ENCODE data around the gene RBM8A.

Gene RBM8A

DNA sequence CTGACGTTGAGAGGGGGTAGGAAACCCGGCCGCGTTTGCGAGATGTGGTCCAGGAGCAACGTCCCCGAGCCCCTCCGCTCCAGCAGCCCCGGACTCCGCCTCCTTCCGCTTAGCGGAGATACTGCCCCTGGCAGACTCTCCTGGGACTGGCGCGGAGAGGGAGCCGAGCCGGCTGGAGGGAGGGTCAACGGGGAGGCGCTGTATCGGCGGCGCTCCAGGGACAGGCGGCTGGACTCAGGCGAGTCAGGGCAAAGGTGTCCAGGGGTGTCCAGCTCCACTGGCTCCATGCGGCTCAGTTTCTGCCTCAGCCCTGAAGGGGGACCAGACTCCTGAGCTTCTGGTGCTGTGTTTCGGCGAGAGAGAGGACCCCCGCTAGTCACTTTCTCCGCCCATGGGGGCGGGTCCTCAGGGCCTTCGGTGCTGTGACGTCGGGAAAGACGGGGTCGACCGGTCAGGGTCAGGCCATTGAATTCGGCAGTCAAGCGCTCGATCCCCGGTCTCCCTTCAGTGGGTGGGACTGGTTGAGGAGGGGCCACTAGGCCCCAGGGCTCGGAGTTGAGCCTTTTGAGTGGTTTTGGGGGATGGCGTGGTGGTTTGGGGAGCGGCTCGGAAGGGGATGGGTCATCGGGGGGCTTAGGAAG, 33.3 kb upstream of the RBM8A start:
- Histone ChIP-seq H3K9me3 (ENCODE audit: control insufficient read depth, insufficient read depth, low read length) (no peaks in the 10 kb centered on the region), H3K9ac (ENCODE audit: low read depth, low read length) (peak overlapping the region; percentile 86), H3K36me3 (ENCODE audit: insufficient read depth, low read length) (no peaks in the 10 kb centered on the region), H3K4me1 (ENCODE audit: insufficient read depth, low read length) (peaks cover 10% of the 10 kb centered on the region)

DNA sequence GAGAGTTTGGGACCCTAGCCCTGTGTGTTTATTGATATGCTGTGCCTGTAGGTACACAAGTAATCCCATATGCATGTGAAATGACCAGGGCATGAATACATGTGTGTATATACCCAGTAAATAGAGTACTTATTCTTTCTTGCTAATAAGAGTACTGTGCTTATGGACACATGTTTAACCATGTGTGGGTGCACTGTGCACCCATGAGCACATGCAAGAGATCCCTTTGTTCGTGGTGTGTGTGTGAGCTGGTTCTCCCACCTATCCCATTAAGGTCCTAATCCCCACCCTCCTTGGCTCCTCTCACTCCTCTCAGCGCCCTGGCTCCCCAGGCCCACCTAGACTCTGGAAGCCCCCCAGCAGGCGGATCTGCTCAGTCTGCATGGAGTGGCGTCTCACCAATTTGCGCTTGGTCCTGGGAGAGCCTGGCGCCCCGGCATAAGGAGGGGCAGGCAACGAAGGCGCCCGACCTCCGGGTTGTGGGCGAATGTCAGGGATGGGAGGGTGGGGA, 32.7 kb upstream of the RBM8A start:
- Histone ChIP-seq H3K9ac (ENCODE audit: low read depth, low read length) (peak overlapping the region; percentile 86), H3K36me3 (ENCODE audit: insufficient read depth, low read length) (no peaks in the 10 kb centered on the region), H3K4me1 (ENCODE audit: insufficient read depth, low read length) (peaks cover 10% of the 10 kb centered on the region), H3K9me3 (ENCODE audit: control insufficient read depth, insufficient read depth, low read length) (no peaks in the 10 kb centered on the region)

DNA sequence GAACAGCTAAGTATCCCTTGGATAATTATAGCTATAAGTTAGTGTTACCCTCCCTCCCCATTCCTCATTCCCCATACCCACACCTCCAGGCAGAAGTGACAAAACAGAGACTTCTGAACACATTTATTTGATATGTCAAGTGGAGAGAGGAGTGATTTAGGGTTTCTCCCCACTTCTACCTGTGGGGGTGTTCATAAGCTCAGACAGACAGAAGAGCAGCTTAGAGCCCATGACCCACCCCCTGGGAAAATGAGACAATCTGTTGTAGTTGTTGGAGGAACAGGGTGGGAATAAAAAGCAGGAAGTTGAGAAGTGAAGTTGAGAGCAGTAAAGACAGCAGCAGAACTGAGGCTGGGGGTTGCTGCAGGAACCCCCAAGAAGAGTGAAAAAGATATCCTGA, 32.0 kb upstream of the RBM8A start:
- Histone ChIP-seq H3K9me3 (ENCODE audit: control insufficient read depth, insufficient read depth, low read length) (no peaks in the 10 kb centered on the region), H3K9ac (ENCODE audit: low read depth, low read length) (no peak overlapping the region), H3K4me1 (ENCODE audit: insufficient read depth, low read length) (peaks cover 10% of the 10 kb centered on the region)

DNA sequence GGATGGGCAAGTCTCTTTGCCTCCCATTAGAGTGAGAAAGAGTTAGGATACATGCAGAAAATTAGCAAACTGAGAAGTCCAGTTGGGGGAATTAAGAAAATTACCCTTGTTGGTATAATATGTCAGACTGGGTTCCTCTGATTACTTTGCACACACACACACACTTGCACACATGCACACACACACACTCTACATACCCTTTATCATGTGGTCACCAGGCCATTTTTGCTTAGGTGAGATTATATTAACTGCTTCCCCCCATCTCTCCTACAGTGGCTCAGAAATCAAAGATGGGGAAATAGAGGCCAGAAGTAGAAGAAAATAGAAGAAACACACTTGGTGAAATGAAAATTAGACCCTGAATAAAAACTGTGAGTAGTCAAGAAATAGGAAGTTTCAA, 31.4 kb upstream of the RBM8A start:
- no peak overlapping the region for H3K9ac ChIP-seq (ENCODE audit: low read depth, low read length)
- H3K36me3 ChIP-seq (ENCODE audit: insufficient read depth, low read length): no peaks in the 10 kb centered on the region
- H3K9me3 ChIP-seq (ENCODE audit: control insufficient read depth, insufficient read depth, low read length): no peaks in the 10 kb centered on the region
- peaks cover 10% of the 10 kb centered on the region for H3K4me1 ChIP-seq (ENCODE audit: insufficient read depth, low read length)

More for the DNA sequence above, 32.0 kb upstream of the RBM8A start:
- H3K36me3 ChIP-seq (ENCODE audit: insufficient read depth, low read length): no peaks in the 10 kb centered on the region

DNA sequence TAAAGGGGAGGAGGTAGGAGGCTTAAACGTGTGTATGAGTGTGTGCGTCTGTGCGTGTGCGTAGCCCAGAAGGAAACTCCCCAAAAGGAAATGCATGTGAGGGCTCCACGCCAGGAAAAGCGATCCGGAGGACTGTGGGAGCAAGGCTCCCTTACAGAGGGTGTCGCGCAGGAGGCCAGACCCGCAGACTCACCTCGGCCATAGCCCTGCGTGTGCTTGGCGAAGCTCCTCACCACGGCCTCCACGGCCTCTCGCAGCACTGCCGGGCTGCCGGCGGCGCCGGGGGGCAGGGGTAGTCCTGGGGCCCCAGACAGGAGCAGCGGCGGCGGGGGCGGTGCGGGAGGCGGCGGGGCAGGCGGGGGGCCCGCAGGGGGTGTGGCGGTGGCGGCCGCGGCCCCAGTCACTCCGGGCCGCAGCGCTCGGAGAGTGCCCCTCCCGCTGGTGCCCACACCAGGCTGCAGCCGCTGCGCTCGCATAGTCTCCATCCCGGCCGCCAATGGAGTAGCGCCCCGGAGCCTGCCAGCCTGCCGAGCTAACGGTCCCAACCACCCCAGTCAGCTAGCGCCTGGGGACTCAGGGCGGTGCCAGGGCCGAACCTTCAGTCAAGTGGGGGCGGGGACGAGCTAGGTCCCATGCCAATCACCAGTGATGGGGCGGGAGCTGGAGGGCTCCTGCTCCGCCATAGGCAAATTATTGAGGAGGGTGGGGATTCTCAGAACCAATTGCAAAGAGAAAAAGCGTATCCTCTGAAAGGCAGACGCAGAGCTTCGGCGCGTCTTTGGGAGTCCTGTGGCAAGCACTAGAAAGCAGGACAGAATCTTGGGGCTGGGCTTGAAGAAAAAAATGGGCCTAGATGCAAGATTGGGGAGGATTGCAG, 30.4 kb upstream of the RBM8A start, which contains the start of gene LIX1L:
LIX1L (minus strand) TSS at position 575 of the 877 bp plus-strand sequence; CDS start at position 485, 90 bp downstream.
- H3K9me3 ChIP-seq (ENCODE audit: control insufficient read depth, insufficient read depth, low read length): no peaks in the 10 kb centered on the region
- H3K4me1 ChIP-seq (ENCODE audit: insufficient read depth, low read length): peaks cover 7% of the 10 kb centered on the region
- no peaks in the 10 kb centered on the region for H3K36me3 ChIP-seq (ENCODE audit: insufficient read depth, low read length)
- H3K9ac ChIP-seq (ENCODE audit: low read depth, low read length): peak within 1 kb of the TSS; percentile 68

DNA sequence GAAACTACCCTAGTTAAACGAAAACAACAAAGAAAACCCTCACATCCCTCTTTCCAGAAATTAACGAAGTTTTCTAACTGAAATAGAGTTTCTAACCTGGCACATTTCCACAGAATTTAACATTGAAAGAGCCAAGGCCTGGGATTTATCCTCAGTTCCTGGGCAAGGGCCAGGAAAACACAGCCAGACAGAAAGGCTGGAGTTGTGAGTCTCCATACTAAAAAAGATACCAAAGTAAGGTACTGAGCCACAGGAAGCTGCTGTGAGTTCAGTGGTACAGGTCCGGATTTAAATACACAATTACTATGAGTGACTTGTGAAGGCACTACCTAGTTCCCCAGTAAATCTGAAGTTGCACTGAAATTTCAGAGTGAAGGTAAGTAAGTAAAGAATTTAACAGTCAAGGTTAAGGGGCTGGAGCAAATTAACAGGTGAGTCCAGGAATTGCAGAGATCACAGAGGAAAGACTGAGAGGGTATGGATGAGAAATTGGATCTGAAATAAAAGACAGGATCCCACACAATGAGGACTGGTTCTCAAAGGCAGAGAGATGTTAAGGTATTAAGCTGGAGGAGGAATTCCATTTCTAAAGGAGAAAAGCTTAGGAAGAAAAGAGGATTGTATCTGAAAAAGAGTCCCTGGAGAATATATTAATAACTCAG, 29.6 kb upstream of the RBM8A start:
- Histone ChIP-seq H3K9ac (ENCODE audit: low read depth, low read length) (peak overlapping the region; percentile 68), H3K4me1 (ENCODE audit: insufficient read depth, low read length) (peaks cover 7% of the 10 kb centered on the region), H3K9me3 (ENCODE audit: control insufficient read depth, insufficient read depth, low read length) (no peaks in the 10 kb centered on the region)

DNA sequence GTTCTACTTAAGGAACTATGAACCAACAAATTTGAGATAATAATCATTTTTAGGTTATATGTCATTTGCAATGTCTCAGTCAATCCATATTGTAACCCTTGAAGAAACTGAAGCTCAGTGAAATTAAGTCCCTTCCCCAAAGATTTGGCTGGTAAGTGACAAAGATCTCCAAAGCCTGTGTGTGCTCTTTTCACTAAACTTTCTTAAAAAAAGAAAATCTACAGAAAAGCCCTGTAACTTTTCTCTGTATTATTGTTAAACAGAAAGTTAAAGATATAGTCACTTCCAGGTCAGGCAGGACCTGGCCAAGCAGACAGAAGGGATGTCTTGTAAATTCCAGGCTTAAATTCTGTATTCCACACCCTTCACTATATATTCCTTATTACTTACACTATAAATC, 29.1 kb upstream of the RBM8A start:
- Histone ChIP-seq H3K4me1 (ENCODE audit: insufficient read depth, low read length) (peaks cover 7% of the 10 kb centered on the region), H3K36me3 (ENCODE audit: insufficient read depth, low read length) (no peaks in the 10 kb centered on the region)

More for the DNA sequence above, 29.6 kb upstream of the RBM8A start:
- H3K36me3 ChIP-seq (ENCODE audit: insufficient read depth, low read length): no peaks in the 10 kb centered on the region

DNA sequence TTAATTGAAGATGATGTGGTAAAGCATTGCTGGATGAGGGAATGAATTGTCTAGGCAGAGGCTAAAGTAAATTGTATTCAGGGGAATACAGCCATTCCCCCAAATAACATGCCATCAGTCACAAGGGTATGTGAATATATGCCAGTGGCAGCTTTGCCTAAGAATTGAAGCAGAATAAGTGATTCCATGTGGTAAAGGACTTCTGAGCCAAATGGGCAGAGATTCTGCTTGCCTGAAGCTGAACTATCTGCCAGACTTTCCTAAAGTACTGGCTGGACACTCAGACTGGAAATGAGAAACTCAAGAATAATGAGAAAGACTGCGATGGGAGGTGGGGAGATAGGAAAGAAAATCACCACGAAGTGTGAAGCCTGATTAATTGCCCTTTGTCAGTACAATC, 28.2 kb upstream of the RBM8A start:
- H3K4me1 ChIP-seq (ENCODE audit: insufficient read depth, low read length): peaks cover 10% of the 10 kb centered on the region
- H3K9ac ChIP-seq (ENCODE audit: low read depth, low read length): peak overlapping the region; percentile 6; the same call in 1 of the 2 replicates
- H3K9me3 ChIP-seq (ENCODE audit: control insufficient read depth, insufficient read depth, low read length): no peaks in the 10 kb centered on the region
- H3K36me3 ChIP-seq (ENCODE audit: insufficient read depth, low read length): no peaks in the 10 kb centered on the region

More for the DNA sequence above, 29.1 kb upstream of the RBM8A start:
- H3K9ac ChIP-seq (ENCODE audit: low read depth, low read length): peak overlapping the region; percentile 68; the same call in 1 of the 2 replicates
- H3K9me3 ChIP-seq (ENCODE audit: control insufficient read depth, insufficient read depth, low read length): no peaks in the 10 kb centered on the region

DNA sequence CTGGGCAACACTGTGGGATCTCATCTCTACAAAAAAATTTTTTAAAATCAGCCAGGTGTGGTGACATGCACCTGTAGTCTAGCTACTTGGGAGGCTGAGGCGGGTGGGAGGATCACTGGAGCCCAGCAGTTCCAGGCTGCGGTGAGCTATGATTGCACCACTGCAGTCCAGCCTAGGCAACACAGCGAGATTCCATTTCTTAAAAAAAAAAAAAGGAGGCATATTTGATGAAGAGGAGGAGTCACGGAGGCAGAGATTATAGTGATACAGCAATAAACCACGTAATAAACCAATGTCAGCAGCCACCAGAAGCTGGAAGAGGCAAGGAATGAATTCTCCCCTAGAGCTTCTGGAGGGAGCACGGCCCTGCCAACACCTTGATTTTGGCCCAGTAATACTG, 26.6 kb upstream of the RBM8A start:
- Histone ChIP-seq H3K9ac (ENCODE audit: low read depth, low read length) (no peak overlapping the region), H3K36me3 (ENCODE audit: insufficient read depth, low read length) (no peaks in the 10 kb centered on the region), H3K9me3 (ENCODE audit: control insufficient read depth, insufficient read depth, low read length) (no peaks in the 10 kb centered on the region), H3K4me1 (ENCODE audit: insufficient read depth, low read length) (peaks cover 7% of the 10 kb centered on the region)

DNA sequence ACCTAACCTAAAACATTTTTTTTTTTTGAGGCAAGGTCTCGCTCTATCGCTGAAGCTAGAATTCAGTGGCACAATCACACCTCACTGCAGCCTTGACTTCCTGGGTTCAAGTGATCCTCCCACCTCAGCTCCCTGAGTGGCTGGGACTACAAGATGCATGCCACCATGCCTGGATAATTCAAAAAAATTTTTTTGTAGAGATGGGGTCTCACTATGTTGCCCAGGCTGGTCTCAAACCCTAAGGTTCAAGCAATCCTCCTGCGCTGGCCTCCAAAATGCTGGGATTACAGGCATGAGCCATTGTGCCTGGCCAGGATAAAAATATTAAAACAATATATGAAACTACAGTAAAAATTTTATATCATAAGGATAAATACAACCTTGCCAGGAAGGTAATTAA, 25.6 kb upstream of the RBM8A start:
- Histone ChIP-seq H3K36me3 (ENCODE audit: insufficient read depth, low read length) (no peaks in the 10 kb centered on the region), H3K4me1 (ENCODE audit: insufficient read depth, low read length) (peaks cover 9% of the 10 kb centered on the region), H3K9ac (ENCODE audit: low read depth, low read length) (no peak overlapping the region), H3K9me3 (ENCODE audit: control insufficient read depth, insufficient read depth, low read length) (no peaks in the 10 kb centered on the region)

DNA sequence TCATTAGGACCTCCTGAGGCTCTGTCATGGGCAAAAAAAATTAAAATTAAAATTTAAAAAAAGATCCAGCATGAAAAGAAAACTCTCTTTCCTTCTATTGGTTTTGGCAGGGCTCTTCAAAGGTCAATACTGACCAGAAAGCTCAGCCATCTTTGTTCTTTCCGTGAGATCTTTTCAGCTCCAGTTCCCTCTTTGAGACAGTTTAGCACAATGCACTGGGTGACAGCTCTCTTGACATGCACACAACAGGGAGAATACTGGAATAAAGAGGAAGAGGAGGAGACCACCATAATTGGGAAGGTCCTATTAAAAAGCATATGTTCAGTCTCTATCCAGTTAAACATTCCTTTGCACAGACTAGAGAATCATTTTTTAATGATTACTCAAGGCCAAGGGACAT, 24.2 kb upstream of the RBM8A start:
- H3K9ac ChIP-seq (ENCODE audit: low read depth, low read length): no peak overlapping the region
- no peaks in the 10 kb centered on the region for H3K36me3 ChIP-seq (ENCODE audit: insufficient read depth, low read length)
- no peaks in the 10 kb centered on the region for H3K9me3 ChIP-seq (ENCODE audit: control insufficient read depth, insufficient read depth, low read length)
- H3K4me1 ChIP-seq (ENCODE audit: insufficient read depth, low read length): peaks cover 21% of the 10 kb centered on the region

DNA sequence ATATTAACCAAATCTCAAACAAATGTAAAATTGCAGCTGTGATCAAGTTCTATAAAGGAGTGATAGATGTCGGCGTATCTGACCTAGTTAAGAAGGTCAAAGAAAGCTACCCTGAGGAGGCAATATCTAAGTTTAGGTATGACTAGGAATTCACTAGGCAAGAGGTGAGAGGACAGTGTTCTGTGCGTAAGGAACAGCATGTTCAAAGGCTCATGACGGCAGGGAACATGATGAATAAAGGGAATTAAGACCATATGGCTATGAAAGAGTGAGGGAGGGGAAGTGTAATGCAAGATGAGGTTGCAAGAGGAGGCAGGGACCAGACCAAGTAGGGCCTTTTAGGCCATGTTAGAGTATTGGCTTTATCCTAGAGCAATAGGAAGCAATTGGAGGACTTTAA, 21.9 kb upstream of the RBM8A start:
- Histone ChIP-seq H3K9me3 (ENCODE audit: control insufficient read depth, insufficient read depth, low read length) (no peaks in the 10 kb centered on the region), H3K9ac (ENCODE audit: low read depth, low read length) (no peak overlapping the region), H3K4me1 (ENCODE audit: insufficient read depth, low read length) (peaks cover 21% of the 10 kb centered on the region), H3K36me3 (ENCODE audit: insufficient read depth, low read length) (no peaks in the 10 kb centered on the region)

DNA sequence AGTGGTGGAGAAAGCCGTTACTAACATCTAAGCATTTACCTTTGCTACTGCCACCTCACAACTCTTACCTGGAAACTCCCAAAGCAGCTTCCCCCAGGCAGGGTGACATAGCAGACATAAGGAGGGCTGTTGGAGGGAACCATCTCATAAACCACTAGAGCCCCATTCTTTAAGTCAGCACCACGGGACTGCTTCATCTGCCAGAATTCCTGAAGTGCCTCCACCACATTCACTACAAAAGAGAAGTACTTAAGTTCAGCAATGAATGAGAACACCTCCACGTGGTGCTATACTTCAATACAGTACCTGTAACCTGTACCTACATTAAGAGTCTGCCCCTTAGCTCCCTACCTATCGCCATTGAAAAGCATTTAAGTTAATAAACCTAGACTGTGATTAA, 20.3 kb upstream of the RBM8A start:
- Histone ChIP-seq H3K9me3 (ENCODE audit: control insufficient read depth, insufficient read depth, low read length) (no peaks in the 10 kb centered on the region), H3K9ac (ENCODE audit: low read depth, low read length) (no peak overlapping the region), H3K4me1 (ENCODE audit: insufficient read depth, low read length) (peaks cover 21% of the 10 kb centered on the region), H3K36me3 (ENCODE audit: insufficient read depth, low read length) (no peaks in the 10 kb centered on the region)

DNA sequence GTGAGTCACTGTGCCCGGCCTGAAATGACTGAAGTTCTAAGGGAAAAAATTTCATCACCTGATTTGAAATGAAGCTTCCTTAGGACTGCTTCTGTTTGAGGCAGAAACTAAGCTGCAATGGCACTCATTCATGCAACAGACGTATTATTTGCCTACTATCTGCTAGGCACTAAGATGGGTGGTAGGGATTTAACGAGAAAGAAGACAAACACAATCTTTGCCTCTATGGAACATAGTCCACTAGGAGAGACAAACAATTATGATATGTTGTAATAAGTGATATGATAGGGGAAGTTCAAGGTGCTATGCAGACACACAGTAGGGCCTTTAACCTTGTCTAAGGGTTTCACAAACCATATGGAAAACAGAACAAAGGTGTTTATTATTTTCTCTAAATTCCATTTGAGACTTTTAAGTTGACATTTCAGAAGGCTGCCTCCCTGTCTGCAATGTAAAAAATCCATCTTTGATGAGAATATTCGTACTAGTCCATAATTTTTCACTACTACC, 19.2 kb upstream of the RBM8A start:
- H3K36me3 ChIP-seq (ENCODE audit: insufficient read depth, low read length): no peaks in the 10 kb centered on the region
- no peaks in the 10 kb centered on the region for H3K9me3 ChIP-seq (ENCODE audit: control insufficient read depth, insufficient read depth, low read length)
- H3K9ac ChIP-seq (ENCODE audit: low read depth, low read length): no peak overlapping the region
- peaks cover 21% of the 10 kb centered on the region for H3K4me1 ChIP-seq (ENCODE audit: insufficient read depth, low read length)

Data from ES-I3 (cell line).